HG02571 (cell line): ENCODE data around the gene C11orf65.

Source experiments
- ATAC-seq: cut with Tn5 transposase; IDR thresholded peaks from one replicate; pipeline ENCODE4 v1.9.1; 2021; ENCODE audit warnings: mild to moderate bottlenecking, moderate library complexity; ENCODE audit not compliant: unreplicated experiment

C11orf65 gene, protein sequence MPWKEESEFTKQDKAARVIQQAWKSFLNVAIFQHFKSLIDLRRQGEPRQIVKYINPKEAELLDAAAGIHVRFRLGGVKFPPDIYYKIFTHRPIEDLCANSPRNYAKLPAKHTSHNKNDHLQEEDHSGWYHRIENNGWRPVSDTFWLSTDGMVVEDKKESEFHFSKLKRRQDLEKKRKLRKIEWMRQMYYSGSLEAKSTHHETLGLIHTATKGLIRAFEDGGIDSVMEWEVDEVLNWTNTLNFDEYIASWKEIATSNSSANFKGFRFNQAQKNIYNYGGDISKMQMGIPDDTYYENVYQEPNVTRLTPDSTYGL

DNA sequence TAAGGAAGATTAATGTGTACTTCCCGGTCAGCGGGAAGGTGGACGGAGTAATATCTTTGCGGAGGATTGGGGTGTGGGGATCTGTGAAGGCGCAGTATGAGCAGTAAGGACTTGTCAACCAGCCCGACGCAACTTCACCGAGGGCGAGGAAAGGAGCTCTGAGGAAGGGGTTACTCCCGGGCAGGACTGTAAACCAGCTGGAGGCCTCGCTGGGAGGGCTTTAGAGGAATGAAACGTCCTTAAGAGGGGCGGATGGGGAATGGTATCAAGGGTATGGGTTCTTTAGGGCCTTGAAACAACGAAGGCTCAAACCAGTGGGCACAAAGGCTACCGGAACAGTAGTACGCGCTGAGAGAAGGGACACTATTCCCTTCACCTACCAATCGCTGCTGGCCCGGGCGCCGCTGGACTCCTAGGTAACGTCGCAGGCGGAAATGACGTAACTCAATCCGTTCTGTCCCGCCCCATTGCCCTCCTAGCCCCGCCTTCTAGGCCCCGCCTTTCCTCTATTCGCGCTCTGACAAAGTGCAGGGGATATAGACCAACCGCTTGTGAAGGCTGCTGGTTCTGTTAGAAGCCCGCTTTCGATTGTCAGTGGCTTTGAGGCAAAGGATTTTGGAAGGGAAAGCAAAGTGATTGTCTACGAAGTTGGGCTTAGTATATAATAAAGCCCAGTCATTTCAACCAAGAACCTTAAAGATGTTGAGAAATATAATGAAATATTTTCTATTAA, at the start of gene C11orf65:
Gene C11orf65 (minus strand): TSS at position 439 of the 733 bp plus-strand sequence. CDS start 5,970 bp downstream, outside the sequence.
- ATAC-seq: peak; percentile 99

DNA sequence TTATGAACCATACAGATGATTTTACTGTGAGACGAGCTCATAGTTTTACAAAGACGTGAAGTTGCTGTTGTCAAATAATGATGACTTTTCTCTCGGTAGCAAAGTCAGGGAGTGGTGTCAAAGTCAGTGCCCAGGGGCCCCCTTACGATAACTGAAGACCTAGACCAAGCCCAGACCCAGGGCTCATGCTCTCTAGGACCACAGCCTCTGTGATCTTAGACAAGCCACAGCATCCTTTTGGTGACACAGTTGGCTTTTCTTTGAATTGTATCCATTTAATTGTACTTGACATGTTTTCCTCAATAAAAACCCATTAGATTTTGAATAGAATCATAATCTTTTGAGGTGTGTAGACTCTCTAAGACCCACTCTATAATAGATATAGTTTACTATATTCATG, 48.8 kb upstream of the C11orf65 start:
- ATAC-seq: no peak

DNA sequence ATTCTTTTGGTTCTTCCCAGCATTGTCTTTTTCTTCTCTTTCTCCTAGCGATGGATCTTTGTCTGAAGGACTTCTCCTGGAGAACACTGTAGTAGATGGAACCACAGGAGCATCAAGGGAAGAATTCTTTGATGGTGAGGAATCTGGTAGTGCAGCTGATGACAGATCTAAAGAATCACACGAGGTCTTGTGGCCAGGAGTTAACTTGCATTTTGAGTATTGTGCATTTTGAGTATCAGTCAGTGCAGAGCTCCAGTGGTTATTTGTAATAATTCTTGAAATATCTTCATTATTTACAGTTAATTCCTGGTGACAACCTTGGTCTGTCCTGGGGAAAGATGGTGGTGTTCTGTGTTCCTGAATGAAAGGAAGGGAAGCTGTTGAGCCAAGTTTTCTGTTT, 45.4 kb upstream of the C11orf65 start:
- ATAC-seq: no peak

DNA sequence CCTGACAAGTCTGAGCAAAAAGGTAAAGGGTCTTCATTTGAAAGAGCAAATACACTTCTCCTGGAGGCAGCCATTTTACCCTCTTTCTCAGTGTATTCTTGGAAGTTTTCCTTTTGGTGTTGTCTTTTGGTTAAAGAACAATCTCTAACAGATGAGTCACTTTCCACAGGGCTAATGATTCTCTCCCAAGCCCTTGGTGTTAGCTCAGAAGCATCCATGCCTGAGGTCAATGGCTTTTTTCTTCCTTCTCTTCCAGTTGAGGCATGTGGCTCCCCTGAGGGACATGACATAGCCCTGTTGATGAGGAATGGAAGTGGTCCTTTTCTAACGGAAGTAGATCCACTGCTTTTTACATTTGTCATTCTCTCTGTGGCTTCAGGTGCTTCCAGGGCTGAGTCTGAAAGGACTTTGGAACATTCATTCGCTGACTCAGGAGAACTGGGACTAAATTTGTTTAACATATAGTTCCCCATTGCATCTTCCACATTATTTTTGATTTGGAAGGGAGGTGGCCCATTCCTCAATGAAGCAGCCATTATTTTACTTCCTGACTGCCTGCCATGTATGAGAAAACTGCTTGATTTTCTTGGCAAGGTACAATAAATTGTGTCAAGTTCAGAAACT, 44.6 kb upstream of the C11orf65 start:
- no peak for ATAC-seq

DNA sequence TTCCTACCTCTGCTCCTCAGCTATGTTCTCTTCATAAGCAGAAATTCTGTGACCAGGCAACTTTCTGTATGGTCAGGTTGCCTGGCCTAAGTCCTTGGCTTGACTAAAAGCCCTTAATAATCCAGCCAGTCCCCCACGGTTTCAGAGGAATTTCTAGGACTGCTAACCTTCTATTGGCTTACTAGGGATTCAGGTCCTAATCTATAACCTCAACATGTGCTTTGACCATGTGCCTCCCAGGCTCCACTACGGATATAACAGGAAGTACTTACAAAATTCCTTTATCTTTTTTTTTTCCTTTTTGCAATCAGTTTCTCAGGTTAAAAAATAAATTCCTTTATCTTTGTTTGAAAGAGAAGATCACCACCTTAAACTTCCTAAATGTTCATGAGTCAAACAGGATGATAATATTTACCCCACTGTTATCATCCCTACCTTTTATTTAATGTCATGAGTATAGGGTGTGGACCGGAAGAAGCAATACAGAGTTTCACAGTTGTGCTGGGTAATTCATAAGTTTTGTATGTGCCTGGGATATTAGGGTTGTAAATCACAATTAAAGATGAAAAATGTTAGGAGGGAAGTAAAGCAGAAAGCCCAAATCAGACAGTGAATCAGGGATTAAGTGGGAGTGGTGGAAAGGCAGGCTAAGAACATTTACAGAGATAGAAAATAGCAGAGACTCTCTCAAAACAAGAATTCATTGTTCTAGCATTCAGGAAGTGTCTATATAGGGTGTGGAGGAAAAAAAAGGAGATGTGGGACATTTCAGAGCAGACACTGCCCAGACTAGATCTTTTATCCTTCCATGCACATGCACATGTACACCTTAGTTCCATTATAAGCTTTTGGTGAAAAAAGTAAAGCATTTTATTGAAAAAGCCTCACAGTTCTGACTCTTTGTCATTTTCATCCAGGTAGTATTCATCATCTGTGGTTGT, 41.6 kb upstream of the C11orf65 start:
- no peak for ATAC-seq

DNA sequence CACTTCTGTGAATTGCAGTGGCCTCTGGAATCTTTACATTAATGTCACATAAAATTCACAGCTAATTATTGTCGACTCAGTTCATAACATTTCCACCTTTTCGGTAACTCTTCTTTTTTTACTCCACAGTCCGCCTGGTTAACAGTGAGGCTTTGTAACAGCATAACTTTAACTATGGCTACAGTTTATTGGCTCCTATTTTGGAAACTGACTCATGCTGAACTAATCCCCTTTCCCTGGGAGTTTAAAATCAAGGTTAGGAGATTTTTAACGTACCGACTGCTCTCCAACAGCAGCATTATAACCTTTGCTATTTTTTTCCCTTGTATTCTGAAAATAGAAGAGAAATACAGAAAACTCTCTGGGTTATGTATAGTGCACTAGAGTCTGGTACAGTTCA, 34.1 kb upstream of the C11orf65 start:
- ATAC-seq: no peak

DNA sequence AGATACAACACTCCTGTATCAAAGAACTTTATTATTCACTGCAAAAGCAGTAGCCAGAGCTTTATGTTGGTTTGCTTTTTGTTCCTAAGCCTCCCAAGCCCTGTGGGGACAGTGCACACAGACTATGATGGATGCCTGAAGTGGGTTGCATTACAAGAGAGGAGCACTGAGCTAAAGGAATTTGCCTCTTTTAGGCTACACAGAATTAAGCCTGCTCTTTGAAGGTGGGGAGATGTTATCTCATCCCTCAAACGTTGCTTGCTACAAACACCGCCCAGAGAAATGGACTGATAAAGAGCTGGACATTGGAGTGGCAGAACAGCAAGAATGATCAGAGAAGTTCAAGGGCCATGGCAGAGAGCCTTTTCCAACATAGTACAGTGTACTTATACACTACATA, 33.4 kb upstream of the C11orf65 start:
- ATAC-seq: no peak

DNA sequence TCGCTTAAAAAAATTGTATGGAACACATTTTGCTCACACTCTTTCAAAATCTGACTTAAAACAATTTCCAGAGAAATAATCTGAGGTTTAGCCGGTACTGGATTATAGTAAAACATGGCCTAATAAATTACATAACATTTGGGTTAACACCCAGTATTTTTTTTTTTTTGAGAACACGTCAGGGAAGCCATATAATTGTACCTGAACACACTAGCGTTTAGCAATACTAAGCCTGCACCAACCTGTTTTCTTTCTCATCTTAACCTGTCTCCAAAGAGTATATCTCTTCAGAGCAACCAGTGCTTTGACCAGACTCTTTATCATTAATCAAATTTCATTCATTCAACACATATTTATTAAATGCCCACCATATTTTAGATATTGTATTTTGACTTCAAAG, 32.8 kb upstream of the C11orf65 start:
- no peak for ATAC-seq

DNA sequence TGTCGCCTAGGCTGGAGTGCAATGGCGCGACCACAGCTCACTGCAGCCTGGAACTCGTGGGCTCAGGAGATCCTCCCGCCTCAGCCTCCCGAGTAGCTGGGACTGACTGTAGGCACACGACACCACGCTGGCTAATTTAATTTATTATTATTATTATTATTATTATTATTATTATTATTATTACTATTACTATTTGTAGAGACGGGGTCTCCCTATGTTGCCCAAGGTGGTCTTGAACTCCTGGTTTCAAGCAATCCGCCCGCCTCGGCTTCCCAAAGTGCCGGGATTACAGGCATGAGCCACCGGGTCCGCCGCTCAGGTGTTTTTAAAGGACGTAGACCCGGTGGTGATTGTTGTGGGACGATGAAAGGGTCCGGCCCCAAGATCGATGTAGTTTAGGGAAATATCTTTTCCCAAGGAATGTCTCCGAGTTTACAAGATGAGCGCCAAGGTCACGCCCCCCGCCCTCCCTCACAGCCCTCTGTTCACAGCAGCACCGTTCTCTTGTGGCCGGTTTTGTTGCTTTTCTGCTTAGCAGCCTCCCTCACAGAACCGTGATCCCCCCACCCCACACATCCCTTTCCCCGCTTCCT, 31.6 kb upstream of the C11orf65 start:
- no peak for ATAC-seq

DNA sequence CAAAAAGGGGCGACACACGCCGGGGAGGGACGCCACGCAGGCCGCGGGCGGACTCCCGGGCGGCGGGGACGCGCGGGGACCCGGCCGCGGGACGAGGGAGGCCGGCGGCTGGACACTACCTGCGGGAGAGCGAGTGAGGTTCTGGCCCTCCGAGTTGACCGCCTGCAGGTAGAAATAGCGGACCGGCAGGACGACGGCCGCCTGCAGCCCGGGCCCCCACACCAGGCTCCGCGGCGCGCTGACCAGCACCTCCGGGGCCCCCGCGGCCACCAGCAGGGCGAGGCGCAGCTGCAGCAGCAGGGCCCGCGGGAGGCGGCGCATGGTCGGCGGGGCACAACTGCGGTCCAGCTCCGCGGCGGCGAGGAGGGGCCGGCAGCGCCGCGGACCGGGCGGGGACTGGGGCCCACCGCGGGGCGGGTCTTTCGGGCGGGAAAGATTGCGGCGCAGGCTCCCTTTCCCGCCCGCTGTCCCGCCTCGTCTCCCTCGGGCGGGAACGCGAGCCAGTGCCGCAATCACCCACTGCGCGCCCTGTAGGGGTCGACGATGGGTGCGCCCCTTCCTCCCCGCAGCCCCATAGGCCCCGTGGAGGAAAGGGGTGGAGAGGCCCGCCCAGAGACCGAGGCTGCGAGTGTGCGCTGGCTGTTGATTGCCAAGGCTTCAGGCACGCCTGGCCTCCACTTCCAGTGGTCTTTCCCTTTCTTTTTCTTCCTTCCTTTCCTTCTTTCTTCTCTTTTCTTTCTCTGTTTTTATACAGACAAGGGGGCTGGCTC, 30.9 kb upstream of the C11orf65 start, which contains the start of gene POGLUT3:
Gene POGLUT3 (minus strand): TSS at position 339 of the 770 bp plus-strand sequence. CDS start 18 bp downstream, at position 321.
- peak; percentile 53 for ATAC-seq

DNA sequence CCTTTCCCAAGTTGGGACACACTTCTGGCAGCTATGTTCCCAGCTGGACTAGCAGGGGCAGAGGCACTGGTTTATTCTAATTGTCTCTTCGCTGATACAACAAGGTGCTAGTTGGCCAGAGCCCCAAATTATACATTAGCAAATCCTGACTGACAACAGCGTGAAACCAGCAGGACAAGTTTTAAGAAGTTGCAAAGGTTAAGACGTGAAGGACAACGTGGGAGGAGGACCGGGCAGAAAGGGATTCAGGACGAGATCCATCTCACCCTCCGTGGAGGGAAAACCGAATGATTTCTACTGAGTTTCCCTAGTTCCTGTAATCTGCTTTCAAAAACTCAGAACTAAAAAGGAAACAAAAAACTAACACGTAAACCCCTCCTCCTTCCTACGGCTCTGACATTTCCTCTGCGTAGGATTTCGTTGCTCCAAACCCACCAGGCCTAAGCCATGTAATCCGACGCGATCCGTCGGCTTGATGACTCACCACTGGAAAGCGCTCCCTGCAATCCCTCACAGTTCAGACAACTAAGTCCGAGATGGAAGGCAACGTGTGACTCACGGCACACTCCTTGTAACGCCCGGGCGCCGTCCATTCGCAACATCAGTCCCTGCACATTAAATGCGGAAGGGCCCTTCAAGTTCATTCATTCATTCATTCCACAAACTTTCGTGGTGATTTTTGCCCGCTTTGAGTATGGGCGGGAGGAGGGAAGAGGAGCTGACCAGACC, 30.2 kb upstream of the C11orf65 start:
- peak; percentile 66 for ATAC-seq

DNA sequence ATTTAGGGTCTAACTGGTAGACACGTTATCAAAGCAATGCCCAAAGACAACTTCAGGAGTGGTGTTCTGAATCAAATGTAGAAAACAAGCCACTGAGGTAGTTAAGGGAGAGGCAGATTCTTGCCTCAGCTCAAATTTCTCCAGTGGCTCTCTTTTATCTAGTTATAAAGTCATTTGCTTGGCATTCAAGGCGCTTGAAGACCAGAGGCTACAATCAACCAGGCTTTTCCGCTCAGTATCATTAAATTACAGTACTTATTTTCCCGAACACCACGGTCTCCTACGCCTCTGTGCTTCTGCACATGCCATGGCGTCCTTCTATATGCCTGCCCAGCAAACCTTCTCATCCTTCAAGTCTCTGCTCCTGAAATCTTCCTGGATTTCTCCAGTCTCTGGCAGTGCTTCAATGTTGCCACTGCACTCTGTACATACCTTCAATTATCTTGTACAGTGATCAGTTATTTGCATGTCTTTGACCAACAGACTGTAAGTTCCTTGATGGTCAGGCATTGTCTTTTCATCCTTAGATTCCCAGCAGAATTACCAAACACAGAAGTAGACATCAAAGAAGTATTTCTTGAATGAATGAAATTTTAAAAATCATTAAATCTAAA, 29.4 kb upstream of the C11orf65 start:
- ATAC-seq: no peak

DNA sequence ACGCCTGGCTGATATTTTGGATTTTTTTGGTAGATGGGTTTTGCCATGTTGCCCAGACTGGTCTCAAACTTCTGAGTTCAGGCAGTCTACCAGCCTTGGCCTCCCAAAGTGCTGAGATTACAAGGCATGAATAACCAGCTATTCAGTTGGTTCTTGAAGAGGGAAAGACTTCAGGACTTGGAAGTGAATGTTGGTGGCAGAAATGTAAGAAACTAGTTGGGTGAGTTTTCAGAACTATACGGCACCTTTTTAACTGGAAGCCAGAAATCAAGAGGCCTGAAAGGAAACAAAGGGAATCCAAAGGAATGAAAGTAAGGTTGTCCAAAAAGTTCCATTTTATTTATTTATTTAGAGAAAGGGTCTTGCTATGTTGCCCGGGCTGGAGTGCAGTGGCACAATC, 28.0 kb upstream of the C11orf65 start:
- no peak for ATAC-seq

DNA sequence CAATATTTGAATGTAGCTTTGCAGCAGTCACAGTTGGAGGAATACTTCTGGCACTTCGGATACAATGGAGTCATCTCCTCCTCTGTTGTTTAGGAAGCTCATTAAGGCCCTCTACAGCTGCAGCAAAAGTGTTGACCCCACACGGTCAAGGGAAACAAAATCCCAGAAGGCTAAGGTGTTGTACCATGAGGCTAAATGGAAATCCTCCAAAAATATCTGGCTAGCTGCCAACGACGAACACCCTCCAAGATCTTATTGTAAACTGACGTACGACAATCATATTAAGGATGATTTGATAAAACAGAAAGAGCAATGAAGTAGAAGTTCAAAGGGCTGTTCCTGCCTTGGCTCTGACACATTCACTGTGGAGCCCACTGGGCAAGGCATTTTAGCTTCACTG, 26.9 kb upstream of the C11orf65 start:
- no peak for ATAC-seq

DNA sequence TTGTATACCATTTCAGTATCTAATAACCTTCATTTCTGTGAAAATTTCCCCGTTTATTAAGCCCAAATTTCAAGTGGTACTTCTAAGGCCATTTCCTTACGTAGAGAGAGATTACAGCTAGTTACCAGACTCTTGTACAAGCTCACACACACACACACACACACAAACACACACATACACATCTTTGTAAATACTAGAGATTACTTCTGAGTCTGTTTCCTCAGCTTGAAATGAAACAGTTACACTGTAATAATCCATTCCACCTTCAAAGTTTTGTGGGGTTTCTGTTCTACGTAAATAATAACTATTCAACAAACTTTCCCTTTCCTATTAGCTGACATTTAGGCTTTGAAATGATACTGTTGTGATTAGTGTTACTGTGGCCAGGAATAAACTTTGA, 24.6 kb upstream of the C11orf65 start:
- ATAC-seq: no peak

DNA sequence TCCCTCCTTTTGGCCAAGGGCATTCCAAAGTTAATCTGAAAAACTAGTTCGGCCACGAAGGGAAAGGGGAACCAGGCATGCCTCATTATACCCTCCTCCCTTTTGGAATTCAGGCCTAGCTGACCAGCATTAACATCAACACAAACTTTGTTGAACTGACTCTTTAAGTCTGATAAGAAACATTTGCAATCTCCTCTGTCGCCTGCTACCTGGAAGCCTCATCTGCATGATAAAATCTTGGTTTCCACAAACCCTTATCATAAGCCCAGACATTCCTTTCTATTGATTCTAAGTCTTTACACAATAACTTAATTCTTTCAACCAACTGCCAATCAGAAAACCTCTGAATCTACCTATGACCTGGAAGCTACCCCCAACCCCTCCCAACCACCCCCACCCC, 19.5 kb upstream of the C11orf65 start:
- no peak for ATAC-seq

DNA sequence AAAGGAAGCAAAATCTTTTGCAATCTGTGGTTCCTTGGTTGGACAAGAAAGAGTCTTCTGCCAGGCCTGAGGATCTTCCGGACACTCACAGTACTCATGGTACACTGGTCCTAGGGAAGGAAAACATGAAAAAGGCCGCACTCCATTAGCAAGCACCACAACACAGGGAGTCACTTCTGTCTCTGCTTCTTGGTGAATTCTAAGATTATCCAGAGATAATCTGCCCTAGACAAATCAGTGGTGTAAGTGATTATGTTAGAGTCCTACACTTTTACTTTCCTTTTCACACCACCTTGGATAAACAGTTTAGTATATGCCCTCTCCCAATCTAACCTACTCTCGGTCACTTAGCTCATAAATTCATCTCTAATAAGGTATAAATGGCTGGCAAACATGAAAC, 19.0 kb upstream of the C11orf65 start:
- no peak for ATAC-seq

DNA sequence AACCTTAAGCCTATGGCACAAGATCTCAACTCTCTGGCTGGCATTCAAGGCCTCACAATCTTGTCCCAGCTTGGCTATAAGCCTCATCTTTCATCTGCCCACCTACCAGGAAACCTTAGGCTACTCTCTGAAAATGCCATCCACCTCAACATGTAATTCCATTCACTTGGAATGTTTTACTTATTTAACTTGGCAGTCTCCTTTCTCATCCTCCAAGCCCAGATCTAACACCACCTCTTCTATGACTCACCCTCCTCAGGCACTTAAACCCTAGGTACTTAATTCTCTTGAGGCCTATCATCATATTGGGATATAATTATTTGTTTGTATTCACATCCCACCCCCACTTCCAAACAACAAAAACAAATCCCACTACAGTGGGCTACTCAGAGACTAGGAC, 15.8 kb upstream of the C11orf65 start:
- ATAC-seq: no peak
